Central memory CD8-positive, alpha-beta T cell (primary cell): ENCODE data around the gene ACP3.
A peak's percentile ranks its signal among the peaks of the same experiment; 100 is the strongest.

Experiments
- ATAC-seq: fragments of 150-1000 bp; cut with Tn5 transposase; replicated peaks from 2 replicates; pipeline ENCODE4 v1.10.0; 2022; ENCODE audit warnings: mild to moderate bottlenecking, moderate FRiP score, moderate number of reproducible peaks; ENCODE audit not compliant: poor library complexity, severe bottlenecking; ENCODE audit errors: extremely low read depth
- DNase-seq, 2 donors: peaks; one replicate each; pipeline ENCODE4 v3.0.0; 2021; ENCODE audit warnings: low spot score in 2 of 2
- H3K27ac Mint-ChIP-seq: one replicate; pipeline ENCODE4 v1.8.0; 2022; ENCODE audit warnings: low read depth, mild to moderate bottlenecking, moderate library complexity, mixed read lengths
- H3K27me3 Mint-ChIP-seq: one replicate; pipeline ENCODE4 v1.8.0; 2022; ENCODE audit warnings: mixed read lengths
- H3K36me3 Mint-ChIP-seq: one replicate; pipeline ENCODE4 v1.8.0; 2022; ENCODE audit warnings: mild to moderate bottlenecking, moderate library complexity, mixed read lengths; ENCODE audit not compliant: insufficient read depth
- H3K4me1 Mint-ChIP-seq: one replicate; pipeline ENCODE4 v1.8.0; 2022; ENCODE audit warnings: mixed read lengths
- H3K4me3 Mint-ChIP-seq: one replicate; pipeline ENCODE4 v1.8.0; 2022; ENCODE audit warnings: mild to moderate bottlenecking, moderate library complexity, mixed read lengths
- H3K9me3 Mint-ChIP-seq: one replicate; pipeline ENCODE4 v1.8.0; 2022; ENCODE audit warnings: mixed read lengths

ACP3 gene, protein sequence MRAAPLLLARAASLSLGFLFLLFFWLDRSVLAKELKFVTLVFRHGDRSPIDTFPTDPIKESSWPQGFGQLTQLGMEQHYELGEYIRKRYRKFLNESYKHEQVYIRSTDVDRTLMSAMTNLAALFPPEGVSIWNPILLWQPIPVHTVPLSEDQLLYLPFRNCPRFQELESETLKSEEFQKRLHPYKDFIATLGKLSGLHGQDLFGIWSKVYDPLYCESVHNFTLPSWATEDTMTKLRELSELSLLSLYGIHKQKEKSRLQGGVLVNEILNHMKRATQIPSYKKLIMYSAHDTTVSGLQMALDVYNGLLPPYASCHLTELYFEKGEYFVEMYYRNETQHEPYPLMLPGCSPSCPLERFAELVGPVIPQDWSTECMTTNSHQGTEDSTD

DNA sequence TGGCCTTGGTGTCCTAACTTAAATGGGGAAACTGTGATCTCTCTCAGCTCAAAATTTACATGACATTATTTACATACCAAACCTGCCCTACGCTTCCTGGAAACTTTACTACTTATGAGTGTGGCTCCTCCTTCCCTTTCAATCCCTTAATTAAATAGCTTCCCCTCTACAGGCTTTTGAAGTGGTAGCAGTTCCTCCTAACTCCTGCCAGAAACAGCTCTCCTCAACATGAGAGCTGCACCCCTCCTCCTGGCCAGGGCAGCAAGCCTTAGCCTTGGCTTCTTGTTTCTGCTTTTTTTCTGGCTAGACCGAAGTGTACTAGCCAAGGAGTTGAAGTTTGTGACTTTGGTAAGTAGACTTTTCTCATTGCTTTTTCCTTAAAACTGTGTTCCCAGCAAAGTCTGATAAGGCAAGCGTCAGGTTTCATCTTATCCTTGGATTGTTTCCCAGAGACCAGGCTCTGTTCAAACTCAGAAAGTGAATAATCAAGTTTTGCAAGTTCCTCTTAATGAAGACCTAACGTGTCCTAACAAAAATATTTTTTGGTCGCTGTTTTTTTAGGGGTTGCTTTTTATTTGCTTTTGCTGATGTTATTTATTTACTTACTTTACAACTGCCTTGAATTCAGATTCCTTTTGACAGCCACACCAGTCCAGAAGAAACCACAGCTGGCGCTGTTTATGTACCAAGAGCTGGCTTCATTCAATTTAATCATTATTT, at the start of gene ACP3:
ACP3 (plus strand) TSS at position 179 of the 720 bp plus-strand sequence; CDS start at position 229, 50 bp downstream.
- no peaks in the 10 kb centered on the region for H3K9me3 Mint-ChIP-seq
- H3K4me3 Mint-ChIP-seq, result no peak within 1 kb of the TSS
- peaks cover 39% of the 10 kb centered on the region for H3K27me3 Mint-ChIP-seq
- no peaks in the 10 kb centered on the region for H3K36me3 Mint-ChIP-seq
- ATAC-seq (peak; percentile 36), DNase-seq (no peak)
- H3K27ac Mint-ChIP-seq, result no peak within 1 kb of the TSS
- H3K4me1 Mint-ChIP-seq, result no peaks in the 10 kb centered on the region

DNA sequence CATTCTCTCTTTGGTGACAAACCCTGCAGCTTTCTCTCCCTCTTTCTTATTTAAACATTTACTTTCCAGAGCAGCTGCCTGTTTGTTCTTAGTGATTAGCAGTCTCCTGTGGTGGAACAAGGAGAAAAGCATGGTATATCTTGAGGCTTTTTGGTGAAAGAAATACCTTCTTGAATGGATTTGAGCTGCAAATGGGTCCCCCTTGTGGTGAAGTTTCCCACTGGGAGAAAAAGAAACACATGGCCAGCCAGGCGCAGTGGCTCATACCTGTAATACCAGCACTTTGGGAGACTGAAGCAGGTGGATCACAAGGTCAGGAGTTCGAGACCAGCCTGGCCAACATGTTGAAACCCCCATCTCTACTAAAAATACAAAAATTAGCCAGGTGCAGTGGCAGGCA, 48.3 kb upstream of the ACP3 start:
- ATAC-seq (no peak), DNase-seq (no peak)
- H3K27me3 Mint-ChIP-seq, result peaks cover 11% of the 10 kb centered on the region
- H3K4me3 Mint-ChIP-seq, result no peak overlapping the region
- H3K9me3 Mint-ChIP-seq, result no peaks in the 10 kb centered on the region
- H3K36me3 Mint-ChIP-seq, result no peaks in the 10 kb centered on the region
- no peak overlapping the region for H3K27ac Mint-ChIP-seq
- H3K4me1 Mint-ChIP-seq, result no peaks in the 10 kb centered on the region

DNA sequence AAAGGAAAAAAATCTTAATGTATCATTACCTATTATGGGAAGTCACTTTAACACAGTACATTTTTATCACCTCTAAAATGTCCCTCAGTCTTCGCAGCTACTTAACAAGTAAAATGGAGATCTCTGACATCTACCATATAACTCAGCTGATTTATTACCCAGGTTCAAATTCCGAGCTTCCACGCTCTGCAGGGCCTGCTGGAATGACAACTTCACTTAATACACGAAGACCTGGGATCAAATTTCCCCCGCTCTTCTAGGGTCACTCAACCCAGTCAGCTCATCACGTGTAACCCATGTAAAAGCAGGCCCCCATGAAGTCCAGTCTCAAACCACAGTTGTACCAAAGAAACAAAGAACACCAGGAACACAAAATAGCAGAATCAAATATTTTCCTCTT, 44.2 kb upstream of the ACP3 start:
- Mint-ChIP-seq H3K4me3 (no peak overlapping the region), H3K36me3 (no peaks in the 10 kb centered on the region), H3K4me1 (no peaks in the 10 kb centered on the region), H3K9me3 (no peaks in the 10 kb centered on the region), H3K27ac (no peak overlapping the region), H3K27me3 (peaks cover 11% of the 10 kb centered on the region)
- ATAC-seq (no peak), DNase-seq (no peak)

DNA sequence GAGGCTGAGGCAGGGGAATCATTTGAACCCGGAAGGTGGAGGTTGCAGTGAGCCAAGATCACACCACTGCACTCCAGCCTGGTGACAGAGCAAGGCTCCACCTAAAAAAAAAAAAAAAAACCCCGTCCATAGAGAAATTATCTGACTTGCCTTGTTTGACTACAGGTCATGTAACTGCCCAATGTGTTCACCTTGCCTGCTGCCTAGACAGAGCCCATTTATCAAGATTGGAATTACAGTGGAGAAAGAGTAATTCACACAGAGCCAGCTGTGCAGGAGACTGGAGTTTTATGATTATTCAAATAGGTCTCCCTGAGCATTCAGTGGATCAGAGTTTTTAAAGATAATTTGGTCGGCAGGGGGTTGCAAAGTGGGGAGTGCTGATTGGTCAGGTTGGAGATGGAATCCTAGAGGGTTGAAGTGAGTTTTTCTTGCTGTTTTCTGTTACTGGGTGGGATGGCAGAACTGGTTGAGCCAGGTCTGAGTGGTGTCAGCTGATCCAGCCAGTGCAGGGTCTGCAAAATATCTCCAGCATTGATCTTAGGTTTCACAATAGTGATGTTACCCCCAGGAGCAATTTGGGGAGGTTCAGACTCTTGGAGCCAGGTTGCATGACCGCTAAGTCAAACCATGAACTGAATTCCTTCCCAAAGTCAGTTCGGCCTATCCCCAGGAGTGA, 40.8 kb upstream of the ACP3 start:
- Mint-ChIP-seq H3K9me3 (no peaks in the 10 kb centered on the region), H3K4me3 (no peak overlapping the region), H3K27ac (no peak overlapping the region), H3K4me1 (no peaks in the 10 kb centered on the region), H3K27me3 (no peaks in the 10 kb centered on the region), H3K36me3 (no peaks in the 10 kb centered on the region)
- ATAC-seq, result no peak
- no peak for DNase-seq

DNA sequence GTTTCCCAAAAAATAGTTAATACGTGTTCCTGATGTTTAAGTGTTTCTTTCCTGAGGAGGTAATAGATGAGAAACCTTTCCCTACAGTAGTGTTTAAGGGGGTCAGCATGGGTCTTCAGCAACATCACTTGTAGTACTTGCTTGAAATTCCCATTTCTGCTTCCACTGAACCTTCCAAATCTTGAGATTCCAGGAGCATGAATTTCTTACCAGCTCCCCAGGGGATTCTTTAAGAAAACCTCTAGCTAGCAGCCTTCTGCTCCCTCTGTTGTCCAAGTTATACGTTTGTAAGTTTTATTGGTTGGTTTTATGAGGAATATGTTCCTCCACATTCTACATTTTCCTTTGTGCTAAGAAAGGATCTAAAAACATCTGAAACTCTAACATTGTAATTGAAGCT, 38.2 kb upstream of the ACP3 start:
- ATAC-seq, result no peak

DNA sequence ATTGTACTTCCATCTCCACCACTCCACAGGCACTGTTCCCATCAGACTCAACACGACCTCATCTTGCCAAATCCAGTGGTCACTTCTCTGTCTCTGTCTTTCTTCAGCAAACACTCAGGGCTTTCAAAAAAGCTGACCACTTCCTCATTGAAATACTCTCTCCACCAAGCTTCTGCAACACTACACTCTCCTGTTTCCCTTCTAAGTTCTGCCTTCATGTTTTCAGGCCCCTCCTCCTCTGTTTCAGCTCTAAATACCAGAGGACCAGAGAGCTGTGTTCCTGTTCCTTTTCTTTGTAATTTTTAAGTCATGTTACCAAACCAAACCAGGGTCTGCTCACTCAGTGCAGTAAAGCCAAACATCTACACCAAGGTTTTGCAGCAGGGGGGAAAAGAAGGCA, 33.8 kb upstream of the ACP3 start:
- H3K4me1 Mint-ChIP-seq, result no peaks in the 10 kb centered on the region
- ATAC-seq, result no peak
- no peak overlapping the region for H3K27ac Mint-ChIP-seq
- H3K27me3 Mint-ChIP-seq, result peaks cover 20% of the 10 kb centered on the region
- no peak overlapping the region for H3K4me3 Mint-ChIP-seq
- H3K36me3 Mint-ChIP-seq, result no peaks in the 10 kb centered on the region
- peaks cover 5% of the 10 kb centered on the region for H3K9me3 Mint-ChIP-seq
- no peak for DNase-seq

More for the DNA sequence above, 38.2 kb upstream of the ACP3 start:
- DNase-seq, result no peak
- no peak overlapping the region for H3K27ac Mint-ChIP-seq
- peaks cover 12% of the 10 kb centered on the region for H3K27me3 Mint-ChIP-seq
- no peak overlapping the region for H3K4me3 Mint-ChIP-seq
- H3K9me3 Mint-ChIP-seq, result no peaks in the 10 kb centered on the region
- H3K4me1 Mint-ChIP-seq, result no peaks in the 10 kb centered on the region
- no peaks in the 10 kb centered on the region for H3K36me3 Mint-ChIP-seq

DNA sequence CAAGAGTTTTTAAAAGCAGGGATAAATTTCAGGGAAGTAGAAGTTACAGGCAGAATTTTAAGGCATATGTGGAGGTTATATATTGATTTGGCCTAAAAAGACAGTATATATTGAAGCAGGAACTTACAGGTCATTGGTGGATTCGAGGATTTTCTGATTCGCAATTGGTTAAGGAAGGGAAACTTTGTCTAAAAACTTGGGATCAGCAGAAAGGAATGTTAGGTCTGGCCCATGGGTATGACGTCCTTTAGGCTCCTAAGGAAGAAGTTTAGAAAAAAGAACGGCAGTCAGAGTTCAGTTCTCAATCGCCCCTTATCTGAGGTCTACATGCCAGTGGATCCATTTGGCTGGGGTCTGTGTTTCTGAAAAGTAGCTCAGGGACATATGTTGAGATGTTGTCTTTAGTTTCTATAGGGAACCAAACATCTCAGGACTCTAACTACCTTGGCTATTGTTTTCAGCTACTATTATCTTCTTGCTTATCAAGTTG, 33.2 kb upstream of the ACP3 start:
- H3K27me3 Mint-ChIP-seq, result peaks cover 23% of the 10 kb centered on the region

DNA sequence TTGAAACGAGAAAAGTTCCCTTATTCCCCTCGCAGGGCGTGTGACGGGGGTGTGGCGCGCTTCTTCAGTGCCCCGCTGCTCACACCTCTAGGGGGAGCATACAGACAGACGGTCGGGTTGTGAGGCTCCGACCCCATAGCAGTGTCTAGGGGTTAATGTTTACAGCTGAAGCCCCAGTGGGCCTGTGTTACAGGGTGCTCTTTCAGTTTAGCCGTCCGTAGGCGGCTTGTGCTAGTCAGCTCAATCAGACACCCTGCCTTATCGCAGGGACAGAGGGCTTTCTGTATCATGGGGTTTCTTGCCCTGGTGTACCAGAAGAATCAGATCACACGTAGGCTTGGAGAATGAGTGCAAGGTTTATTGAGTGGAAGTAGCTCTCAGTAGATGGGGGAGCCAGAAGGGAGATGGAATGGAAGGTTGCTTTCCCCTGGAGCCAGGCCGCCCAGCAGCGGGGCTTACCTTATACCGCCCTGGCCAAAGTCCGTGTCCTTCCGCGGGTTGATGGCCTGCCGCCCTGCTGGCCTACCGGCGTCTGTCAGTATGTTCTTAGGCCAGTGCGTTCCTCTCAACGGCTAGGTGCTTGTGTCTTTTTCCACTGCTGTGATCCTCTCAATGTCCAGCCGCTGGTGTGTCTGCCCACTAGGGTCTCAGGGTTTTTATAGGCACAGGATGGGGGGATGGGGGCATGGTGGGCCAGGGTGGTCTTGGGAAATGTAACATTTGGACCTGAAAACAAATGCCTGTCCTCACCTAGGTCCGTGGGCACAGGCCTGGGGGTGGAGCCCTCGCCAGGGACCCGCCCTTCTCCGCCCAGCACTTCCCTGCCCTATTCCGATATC, 32.2 kb upstream of the ACP3 start:
- DNase-seq (no peak), ATAC-seq (no peak)
- H3K4me3 Mint-ChIP-seq, result no peak overlapping the region
- H3K27ac Mint-ChIP-seq, result no peak overlapping the region
- H3K36me3 Mint-ChIP-seq, result no peaks in the 10 kb centered on the region
- H3K27me3 Mint-ChIP-seq, result peaks cover 33% of the 10 kb centered on the region
- H3K4me1 Mint-ChIP-seq, result no peaks in the 10 kb centered on the region
- H3K9me3 Mint-ChIP-seq, result peaks cover 5% of the 10 kb centered on the region

More for the DNA sequence above, 33.2 kb upstream of the ACP3 start:
- Mint-ChIP-seq H3K4me1 (no peaks in the 10 kb centered on the region), H3K9me3 (peaks cover 5% of the 10 kb centered on the region), H3K36me3 (no peaks in the 10 kb centered on the region), H3K4me3 (no peak overlapping the region), H3K27ac (no peak overlapping the region)
- DNase-seq (no peak), ATAC-seq (no peak)

DNA sequence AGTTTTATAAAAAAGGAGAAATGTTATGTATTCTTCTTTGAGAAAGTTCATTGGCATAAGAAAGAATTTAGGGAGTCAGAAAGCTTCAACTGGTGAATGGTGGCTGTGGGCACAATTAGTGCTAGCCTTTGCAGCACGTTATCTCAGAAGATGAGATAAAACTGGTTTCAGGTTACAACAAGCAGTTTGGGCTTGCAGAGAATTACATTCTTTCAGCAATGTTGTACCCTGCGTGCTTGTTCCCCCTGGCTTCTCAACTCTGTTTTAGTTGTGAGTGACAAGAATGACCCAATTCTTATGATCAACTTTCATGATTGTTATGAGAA, 31.6 kb upstream of the ACP3 start:
- Mint-ChIP-seq H3K4me3 (no peak overlapping the region), H3K27me3 (peaks cover 33% of the 10 kb centered on the region), H3K36me3 (no peaks in the 10 kb centered on the region), H3K9me3 (peaks cover 5% of the 10 kb centered on the region), H3K4me1 (no peaks in the 10 kb centered on the region), H3K27ac (no peak overlapping the region)
- no peak for DNase-seq
- ATAC-seq, result no peak

DNA sequence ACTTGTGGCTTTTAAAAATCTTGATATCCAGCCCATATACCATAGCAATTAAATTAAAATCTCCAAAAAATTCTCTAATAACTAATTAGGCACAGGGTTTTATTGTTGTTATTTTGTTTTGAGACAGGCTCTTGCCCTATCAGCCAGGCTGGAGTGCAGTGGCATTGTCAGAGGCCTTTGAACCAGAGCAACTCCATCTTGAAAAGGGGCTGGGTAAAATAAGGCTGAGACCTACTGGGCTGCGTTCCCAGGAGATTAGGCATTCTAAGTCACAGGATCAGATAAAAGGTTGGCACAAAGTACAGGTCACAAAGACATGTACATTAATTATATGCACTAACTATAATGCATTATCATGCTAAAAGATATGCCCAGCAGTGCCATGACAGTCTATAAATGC, 31.2 kb upstream of the ACP3 start:
- Mint-ChIP-seq H3K9me3 (peaks cover 5% of the 10 kb centered on the region), H3K36me3 (no peaks in the 10 kb centered on the region), H3K4me3 (no peak overlapping the region), H3K4me1 (no peaks in the 10 kb centered on the region), H3K27ac (no peak overlapping the region), H3K27me3 (peaks cover 33% of the 10 kb centered on the region)
- DNase-seq (no peak), ATAC-seq (no peak)

DNA sequence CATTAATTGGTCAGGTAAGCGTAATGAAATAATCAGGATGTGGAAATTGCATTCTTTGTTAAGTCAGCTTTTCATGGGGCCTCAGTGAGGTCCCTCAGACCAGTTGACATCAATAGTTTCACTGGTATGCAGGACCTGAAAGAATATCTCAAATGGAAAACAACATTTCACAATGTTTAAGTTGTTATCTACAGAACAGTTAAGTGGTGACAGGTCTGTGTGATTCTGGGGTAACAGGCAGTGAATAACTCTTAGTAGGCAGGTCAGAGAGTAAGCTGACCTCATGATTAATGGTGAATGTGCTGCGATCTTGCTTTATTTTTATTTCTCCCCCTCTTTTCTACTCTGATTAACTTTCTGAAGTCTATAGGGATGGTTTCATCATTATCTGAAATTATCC, 28.9 kb upstream of the ACP3 start:
- no peaks in the 10 kb centered on the region for H3K36me3 Mint-ChIP-seq
- DNase-seq (no peak), ATAC-seq (no peak)
- H3K27ac Mint-ChIP-seq, result no peak overlapping the region
- H3K27me3 Mint-ChIP-seq, result peaks cover 28% of the 10 kb centered on the region
- H3K4me1 Mint-ChIP-seq, result no peaks in the 10 kb centered on the region
- no peak overlapping the region for H3K4me3 Mint-ChIP-seq
- peaks cover 5% of the 10 kb centered on the region for H3K9me3 Mint-ChIP-seq

DNA sequence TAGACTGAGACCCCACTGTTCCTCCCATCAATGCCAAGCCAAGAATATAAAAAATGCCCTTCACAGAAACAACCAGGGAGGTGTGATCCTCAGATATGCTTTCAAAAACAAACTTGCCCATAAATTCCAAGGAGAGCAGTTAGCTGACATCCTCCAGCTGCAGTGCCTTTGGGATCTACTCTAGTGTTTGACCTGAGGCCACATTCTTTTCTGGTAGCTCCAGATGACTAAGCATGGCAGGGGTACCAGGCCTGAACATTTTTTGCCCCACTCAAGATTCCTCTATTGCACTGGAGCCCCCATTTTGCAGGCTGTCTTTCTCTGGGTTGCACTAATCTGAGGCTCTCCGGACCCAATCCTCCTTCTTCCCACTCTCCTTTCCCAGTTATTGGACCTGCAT, 27.9 kb upstream of the ACP3 start:
- no peak for DNase-seq
- Mint-ChIP-seq H3K4me1 (no peaks in the 10 kb centered on the region), H3K27me3 (peaks cover 21% of the 10 kb centered on the region), H3K27ac (no peak overlapping the region), H3K9me3 (peaks cover 5% of the 10 kb centered on the region), H3K4me3 (no peak overlapping the region), H3K36me3 (no peaks in the 10 kb centered on the region)
- no peak for ATAC-seq
